Hepatocyte (in vitro differentiated cells): ENCODE measurements around the gene VCP. TPM values are rescaled to one million over a fixed set of nuclear protein-coding genes. Genes with fewer than 3 reads are reported as not detected.
A peak's percentile ranks its signal among the peaks of the same experiment; 100 is the strongest.

Source experiments
- DNase-seq: peaks from one replicate; pipeline ENCODE4 v3.0.0-alpha.2; 2016; ENCODE audit warnings: low spot score
- H2AFZ ChIP-seq: fragments of 200-600 bp; sonication (generic); 2 replicates; pipeline ENCODE4 v1.6.0; 2016; ENCODE audit warnings: antibody characterized with exemption, mild to moderate bottlenecking
- H3K27ac ChIP-seq: fragments of 200-600 bp; sonication (generic); 2 replicates; pipeline ENCODE4 v1.5.1; 2016; ENCODE audit warnings: mild to moderate bottlenecking
- H3K27me3 ChIP-seq: fragments of 200-600 bp; sonication (generic); 2 replicates; pipeline ENCODE4 v1.6.1; 2016
- H3K36me3 ChIP-seq: fragments of 200-600 bp; sonication (generic); replicated peaks from 2 replicates; pipeline ENCODE4 v1.5.1; 2016; ENCODE audit warnings: low read depth; ENCODE audit not compliant: insufficient read depth
- H3K4me1 ChIP-seq: fragments of 200-600 bp; sonication (generic); 2 replicates; pipeline ENCODE4 v1.5.1; 2016; ENCODE audit warnings: mild to moderate bottlenecking, moderate library complexity; ENCODE audit not compliant: insufficient read depth
- H3K4me2 ChIP-seq: fragments of 200-600 bp; sonication (generic); 2 replicates; pipeline ENCODE4 v1.6.0; 2016
- H3K4me3 ChIP-seq: fragments of 200-600 bp; sonication (generic); 2 replicates; pipeline ENCODE4 v1.5.1; 2016; ENCODE audit warnings: mild to moderate bottlenecking
- H3K79me2 ChIP-seq: fragments of 200-600 bp; sonication (generic); 2 replicates; pipeline ENCODE4 v1.6.0; 2017; ENCODE audit warnings: mild to moderate bottlenecking
- H3K9me2 ChIP-seq: fragments of 200-600 bp; sonication (generic); replicated peaks from 2 replicates; pipeline ENCODE4 v1.6.0; 2017; ENCODE audit warnings: mild to moderate bottlenecking; ENCODE audit not compliant: insufficient read depth
- H3K9me3 ChIP-seq: fragments of 200-600 bp; sonication (generic); 2 replicates; pipeline ENCODE4 v1.5.1; 2016; ENCODE audit warnings: low read depth, mild to moderate bottlenecking
- H4K20me1 ChIP-seq: fragments of 200-600 bp; sonication (generic); 2 replicates; pipeline ENCODE4 v1.6.0; 2016; ENCODE audit warnings: mild to moderate bottlenecking; ENCODE audit not compliant: insufficient read depth, poor library complexity, severe bottlenecking
- EZH2 ChIP-seq: fragments of 200-600 bp; sonication (generic); IDR thresholded peaks from 2 replicates; pipeline ENCODE4 v1.6.1; 2016; ENCODE audit warnings: antibody characterized with exemption, mild to moderate bottlenecking, borderline replicate concordance
- EZH2phosphoT487 ChIP-seq: fragments of 200-600 bp; sonication (generic); IDR thresholded peaks from one replicate; pipeline ENCODE4 v1.6.1; 2018; ENCODE audit warnings: antibody characterized with exemption, mild to moderate bottlenecking, low read depth, moderate library complexity; ENCODE audit not compliant: unreplicated experiment, severe bottlenecking
- WGBS: methylation state at CpG from one replicate; pipeline ENCODE4 v1.1.6; 2016; ENCODE audit warnings: low lambda C conversion rate; ENCODE audit errors: missing lambda C conversion rate; 5-methylcytosine and 5-hydroxymethylcytosine counted together
- polyA plus RNA-seq: library from polyadenylated mRNA; unstranded; fragments of >200 nt; fragmentation: Nextera tagmentation; extraction: Ambion mirVana; gene quantifications from 2 replicates; pipeline ENCODE4 v1.2.1, GENCODE V29; 2016
- total RNA-seq: library from RNA; depleted of rRNA; stranded (reverse); fragments of >200 nt; gene quantifications from 2 replicates; pipeline ENCODE4 v1.2.3, GENCODE V29; 2014
- TF ChIP-seq, protein P1 (sequence below): fragments of 200-600 bp; sonication (generic); IDR thresholded peaks from 2 replicates; pipeline ENCODE4 v1.5.1; 2016; ENCODE audit warnings: antibody characterized with exemption, mild to moderate bottlenecking; ENCODE audit not compliant: poor library complexity

The VCP gene
- total and polyA plus RNA-seq, 2 experiments from 2014 or later: 250 to 284 TPM

- TF ChIP-seq, protein P1, sequence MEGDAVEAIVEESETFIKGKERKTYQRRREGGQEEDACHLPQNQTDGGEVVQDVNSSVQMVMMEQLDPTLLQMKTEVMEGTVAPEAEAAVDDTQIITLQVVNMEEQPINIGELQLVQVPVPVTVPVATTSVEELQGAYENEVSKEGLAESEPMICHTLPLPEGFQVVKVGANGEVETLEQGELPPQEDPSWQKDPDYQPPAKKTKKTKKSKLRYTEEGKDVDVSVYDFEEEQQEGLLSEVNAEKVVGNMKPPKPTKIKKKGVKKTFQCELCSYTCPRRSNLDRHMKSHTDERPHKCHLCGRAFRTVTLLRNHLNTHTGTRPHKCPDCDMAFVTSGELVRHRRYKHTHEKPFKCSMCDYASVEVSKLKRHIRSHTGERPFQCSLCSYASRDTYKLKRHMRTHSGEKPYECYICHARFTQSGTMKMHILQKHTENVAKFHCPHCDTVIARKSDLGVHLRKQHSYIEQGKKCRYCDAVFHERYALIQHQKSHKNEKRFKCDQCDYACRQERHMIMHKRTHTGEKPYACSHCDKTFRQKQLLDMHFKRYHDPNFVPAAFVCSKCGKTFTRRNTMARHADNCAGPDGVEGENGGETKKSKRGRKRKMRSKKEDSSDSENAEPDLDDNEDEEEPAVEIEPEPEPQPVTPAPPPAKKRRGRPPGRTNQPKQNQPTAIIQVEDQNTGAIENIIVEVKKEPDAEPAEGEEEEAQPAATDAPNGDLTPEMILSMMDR: peak; percentile 53
- TF ChIP-seq EZH2: no peak
- TF ChIP-seq EZH2phosphoT487: no peak
- no peak overlapping the region for H2AFZ ChIP-seq
- H3K4me3 ChIP-seq: no peak overlapping the region
- H3K9me2 ChIP-seq: no peaks in the 10 kb centered on the region
- peak; percentile 53 for DNase-seq
- no peaks in the 10 kb centered on the region for H3K4me1 ChIP-seq
- H3K36me3 ChIP-seq: peaks cover 4% of the 10 kb centered on the region
- H3K27ac ChIP-seq: no peak overlapping the region
- H3K27me3 ChIP-seq: no peaks in the 10 kb centered on the region
- no peaks in the 10 kb centered on the region for H3K79me2 ChIP-seq
- no peaks in the 10 kb centered on the region for H3K9me3 ChIP-seq
- WGBS: 90% methylated on average over 7 of the region's 7 CpGs
- H3K4me2 ChIP-seq: no peak overlapping the region
- H4K20me1 ChIP-seq: peaks cover 4% of the 10 kb centered on the region
These were observed 21.1 kb downstream of the VCP start for GRCh38 chr9:35051069-35051967.

DNA sequence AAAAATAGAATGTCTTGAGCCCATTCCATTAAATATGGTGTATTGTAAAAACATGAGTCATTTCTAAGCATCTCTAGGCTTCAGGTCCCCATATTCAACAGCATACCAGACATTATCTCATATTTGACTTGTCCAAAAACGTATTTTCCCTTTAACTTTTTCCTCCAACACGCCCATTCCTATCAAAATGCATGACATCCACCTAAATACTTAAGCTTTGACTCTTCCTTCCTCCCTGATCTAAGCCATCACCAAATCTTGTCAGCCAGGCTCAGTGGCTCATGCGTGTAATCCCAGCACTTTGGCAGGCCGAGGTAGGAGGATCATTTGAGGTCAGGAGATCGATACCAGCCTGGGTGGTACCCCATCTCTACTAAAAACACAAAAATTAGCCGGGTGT lies 23.9 kb downstream of the VCP start:
- H3K4me1 ChIP-seq: no peaks in the 10 kb centered on the region
- no peaks in the 10 kb centered on the region for H3K9me2 ChIP-seq
- H3K27ac ChIP-seq: no peak overlapping the region
- H3K79me2 ChIP-seq: no peaks in the 10 kb centered on the region
- peaks cover 4% of the 10 kb centered on the region for H3K36me3 ChIP-seq
- DNase-seq: no peak
- WGBS: 95% methylated on average over 6 of the region's 6 CpGs
- no peaks in the 10 kb centered on the region for H3K27me3 ChIP-seq
- TF ChIP-seq EZH2 (no peak), EZH2phosphoT487 (no peak)
- TF ChIP-seq, protein P1: no peak
- H3K9me3 ChIP-seq: no peaks in the 10 kb centered on the region
- H3K4me2 ChIP-seq: no peak overlapping the region
- H2AFZ ChIP-seq: no peak overlapping the region
- H4K20me1 ChIP-seq: no peaks in the 10 kb centered on the region
- no peak overlapping the region for H3K4me3 ChIP-seq

GRCh38 chr9:35044071-35044470 lies 28.4 kb downstream of the VCP start:
- Histone ChIP-seq H3K36me3 (peaks cover 4% of the 10 kb centered on the region), H3K4me1 (no peaks in the 10 kb centered on the region), H3K9me2 (no peaks in the 10 kb centered on the region), H4K20me1 (no peaks in the 10 kb centered on the region), H3K27me3 (no peaks in the 10 kb centered on the region), H3K4me3 (no peak overlapping the region), H3K27ac (no peak overlapping the region), H2AFZ (no peak overlapping the region), H3K4me2 (no peak overlapping the region), H3K79me2 (no peaks in the 10 kb centered on the region), H3K9me3 (no peaks in the 10 kb centered on the region)
- no peak for DNase-seq
- 81% methylated on average over 3 of the region's 3 CpGs for WGBS
- TF ChIP-seq EZH2phosphoT487: no peak
- TF ChIP-seq, protein P1: no peak
- TF ChIP-seq EZH2: no peak
